Type B pancreatic cell (in vitro differentiated cells): ENCODE measurements around the gene ADAM10. TPM values are rescaled to one million over a fixed set of nuclear protein-coding genes. Genes with fewer than 3 reads are reported as not detected.

Experiments
- DNase-seq: peaks from one replicate; pipeline ENCODE4 v3.0.0; 2021; ENCODE audit warnings: mixed read lengths; ENCODE audit not compliant: unreplicated experiment; ENCODE audit errors: extremely low spot score
- H3K27ac Mint-ChIP-seq: 2 replicates; pipeline ENCODE4 v1.8.0; 2021; ENCODE audit warnings: mild to moderate bottlenecking, mixed read lengths
- H3K27me3 Mint-ChIP-seq: 2 replicates; pipeline ENCODE4 v1.8.0; 2021; ENCODE audit warnings: mixed read lengths
- H3K36me3 Mint-ChIP-seq: 2 replicates; pipeline ENCODE4 v1.8.0; 2021; ENCODE audit warnings: mixed read lengths
- H3K4me1 Mint-ChIP-seq: one replicate; pipeline ENCODE4 v1.8.0; 2021; ENCODE audit warnings: mixed read lengths; ENCODE audit not compliant: unreplicated experiment
- H3K4me3 Mint-ChIP-seq: 2 replicates; pipeline ENCODE4 v1.8.0; 2021; ENCODE audit warnings: mild to moderate bottlenecking, mixed read lengths
- H3K9me3 Mint-ChIP-seq: 2 replicates; pipeline ENCODE4 v1.8.0; 2021; ENCODE audit warnings: mixed read lengths
- CTCF ChIP-seq: fragments of 200-600 bp; sonication (generic); conservative IDR thresholded peaks from 2 replicates; pipeline ENCODE4 v1.5.0; 2021; ENCODE audit warnings: antibody characterized with exemption, mild to moderate bottlenecking
- total RNA-seq: library from RNA; stranded (reverse); gene quantifications from 2 replicates; pipeline ENCODE4 v1.2.1, GENCODE V29; 2021; ENCODE audit warnings: low replicate concordance

The ADAM10 gene
- total RNA-seq, 1 donor from 2014 or later = 228 TPM

GRCh38 chr15:58731756-58732535 is 17.6 kb downstream of the ADAM10 start:
- Mint-ChIP-seq H3K27me3 (no peaks in the 10 kb centered on the region), H3K9me3 (no peaks in the 10 kb centered on the region), H3K27ac (peak overlapping the region; percentile 78), H3K4me3 (peak overlapping the region; percentile 36), H3K4me1 (peaks cover 32% of the 10 kb centered on the region), H3K36me3 (peaks cover 25% of the 10 kb centered on the region)
- no peak for DNase-seq
- TF ChIP-seq CTCF = no peak

- H3K27me3 Mint-ChIP-seq = no peaks in the 10 kb centered on the region
- H3K27ac Mint-ChIP-seq = no peak overlapping the region
- no peak for TF ChIP-seq CTCF
- peaks cover 20% of the 10 kb centered on the region for H3K36me3 Mint-ChIP-seq
- H3K4me1 Mint-ChIP-seq = peaks cover 31% of the 10 kb centered on the region
- H3K4me3 Mint-ChIP-seq = no peak overlapping the region
- no peak for DNase-seq
- H3K9me3 Mint-ChIP-seq = no peaks in the 10 kb centered on the region
Observed at GRCh38 chr15:58726867-58727266, 22.6 kb downstream of the ADAM10 start.

DNA sequence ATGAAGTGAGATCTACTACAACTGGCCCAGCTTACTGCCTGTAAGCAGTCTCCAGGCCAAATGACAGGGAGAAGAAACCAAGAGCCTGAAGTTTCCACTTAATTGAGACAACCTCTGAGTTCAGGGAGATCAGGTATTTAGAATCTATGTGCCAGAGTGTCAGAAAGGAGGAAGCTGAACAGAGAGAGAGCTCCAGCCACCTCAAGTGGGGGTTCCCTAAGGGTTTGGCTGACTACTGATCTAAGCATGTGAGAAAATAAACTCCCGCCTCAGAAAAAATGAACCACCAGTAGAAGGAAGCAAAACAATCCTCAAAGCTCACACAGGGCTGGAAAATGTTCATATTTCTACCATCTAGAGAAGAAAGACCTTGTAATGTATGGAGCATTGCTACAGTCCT is 25.0 kb downstream of the ADAM10 start:
- DNase-seq = no peak
- H3K27ac Mint-ChIP-seq = peak overlapping the region; percentile 4
- no peak overlapping the region for H3K4me3 Mint-ChIP-seq
- no peak for TF ChIP-seq CTCF
- H3K27me3 Mint-ChIP-seq = no peaks in the 10 kb centered on the region
- no peaks in the 10 kb centered on the region for H3K9me3 Mint-ChIP-seq
- peaks cover 30% of the 10 kb centered on the region for H3K4me1 Mint-ChIP-seq
- H3K36me3 Mint-ChIP-seq = peaks cover 20% of the 10 kb centered on the region

- H3K27me3 Mint-ChIP-seq = no peaks in the 10 kb centered on the region
- no peaks in the 10 kb centered on the region for H3K9me3 Mint-ChIP-seq
- H3K4me1 Mint-ChIP-seq = peaks cover 15% of the 10 kb centered on the region
- H3K4me3 Mint-ChIP-seq = no peak overlapping the region
- H3K27ac Mint-ChIP-seq = no peak overlapping the region
- peaks cover 24% of the 10 kb centered on the region for H3K36me3 Mint-ChIP-seq
- TF ChIP-seq CTCF = no peak
- DNase-seq = no peak
Observed at GRCh38 chr15:58717357-58717756, 32.1 kb downstream of the ADAM10 start.

DNA sequence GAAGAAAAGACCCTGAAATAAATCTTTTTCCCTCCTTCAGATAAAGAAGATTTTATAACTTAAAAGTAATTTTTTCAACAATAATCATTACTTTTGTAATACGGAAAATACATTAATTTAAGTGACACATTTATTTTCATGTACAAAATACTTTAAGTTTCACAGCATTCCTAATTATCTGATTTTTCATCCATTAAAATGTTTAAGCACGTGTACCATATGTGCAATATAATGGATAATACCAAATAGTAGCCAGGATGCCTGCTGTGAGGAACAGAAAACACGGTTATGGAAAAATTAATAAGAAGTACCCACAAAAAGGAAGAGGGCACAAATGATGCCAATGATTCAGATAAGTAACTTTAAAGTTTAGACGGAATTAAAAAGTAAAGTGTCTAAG is 33.5 kb downstream of the ADAM10 start:
- Mint-ChIP-seq H3K27ac (no peak overlapping the region), H3K36me3 (peaks cover 25% of the 10 kb centered on the region), H3K4me3 (no peak overlapping the region), H3K9me3 (no peaks in the 10 kb centered on the region), H3K4me1 (peaks cover 13% of the 10 kb centered on the region), H3K27me3 (no peaks in the 10 kb centered on the region)
- no peak for DNase-seq
- no peak for TF ChIP-seq CTCF
